Measurements from ENCODE around the gene VDAC1.

DNA sequence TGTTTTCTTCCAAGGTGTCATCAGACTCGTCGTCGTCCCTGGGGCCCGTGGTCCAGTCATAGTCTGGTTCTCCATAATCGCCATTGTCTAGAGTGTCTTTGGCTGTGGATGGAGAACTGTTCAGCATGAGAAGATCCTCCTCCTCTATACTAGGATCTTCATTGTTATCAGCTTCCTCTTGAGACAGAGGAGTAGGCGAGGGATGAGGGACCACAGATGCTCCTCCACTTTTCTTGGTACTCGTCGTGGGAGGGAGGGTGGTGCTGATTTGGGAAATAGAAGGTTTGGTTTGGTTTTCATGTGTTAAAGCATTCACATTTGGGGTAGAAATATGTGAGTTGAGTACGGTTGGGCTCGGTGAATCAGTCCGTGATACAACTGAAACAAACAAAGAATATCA is 45.1 kb downstream of the VDAC1 start:
- TF ChIP-seq, protein P1, sequence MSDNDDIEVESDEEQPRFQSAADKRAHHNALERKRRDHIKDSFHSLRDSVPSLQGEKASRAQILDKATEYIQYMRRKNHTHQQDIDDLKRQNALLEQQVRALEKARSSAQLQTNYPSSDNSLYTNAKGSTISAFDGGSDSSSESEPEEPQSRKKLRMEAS (IDR thresholded peaks at IDR 0.05; ENCODE audit: low read depth, low read length), result no peak
- TF ChIP-seq NR2C2 (IDR thresholded peaks at IDR 0.05; ENCODE audit: borderline replicate concordance, control insufficient read depth, insufficient read length, low read depth), result no peak
- TF ChIP-seq NFIC (IDR thresholded peaks at IDR 0.05; ENCODE audit: low read depth, low read length), result no peak
- no peak for TF ChIP-seq BACH1 (IDR thresholded peaks at IDR 0.05; ENCODE audit: borderline replicate concordance)
- TF ChIP-seq EZH2 (IDR thresholded peaks at IDR 0.05; ENCODE audit: borderline replicate concordance, control insufficient read depth, low read depth, low read length), result no peak
- TF ChIP-seq, protein P2, sequence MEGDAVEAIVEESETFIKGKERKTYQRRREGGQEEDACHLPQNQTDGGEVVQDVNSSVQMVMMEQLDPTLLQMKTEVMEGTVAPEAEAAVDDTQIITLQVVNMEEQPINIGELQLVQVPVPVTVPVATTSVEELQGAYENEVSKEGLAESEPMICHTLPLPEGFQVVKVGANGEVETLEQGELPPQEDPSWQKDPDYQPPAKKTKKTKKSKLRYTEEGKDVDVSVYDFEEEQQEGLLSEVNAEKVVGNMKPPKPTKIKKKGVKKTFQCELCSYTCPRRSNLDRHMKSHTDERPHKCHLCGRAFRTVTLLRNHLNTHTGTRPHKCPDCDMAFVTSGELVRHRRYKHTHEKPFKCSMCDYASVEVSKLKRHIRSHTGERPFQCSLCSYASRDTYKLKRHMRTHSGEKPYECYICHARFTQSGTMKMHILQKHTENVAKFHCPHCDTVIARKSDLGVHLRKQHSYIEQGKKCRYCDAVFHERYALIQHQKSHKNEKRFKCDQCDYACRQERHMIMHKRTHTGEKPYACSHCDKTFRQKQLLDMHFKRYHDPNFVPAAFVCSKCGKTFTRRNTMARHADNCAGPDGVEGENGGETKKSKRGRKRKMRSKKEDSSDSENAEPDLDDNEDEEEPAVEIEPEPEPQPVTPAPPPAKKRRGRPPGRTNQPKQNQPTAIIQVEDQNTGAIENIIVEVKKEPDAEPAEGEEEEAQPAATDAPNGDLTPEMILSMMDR (IDR thresholded peaks at IDR 0.05 in 2 of 3, conservative IDR thresholded peaks at IDR 0.05 in 1 of 3; ENCODE audit: control insufficient read depth in 2 of 3, extremely low read depth in 1 of 3, insufficient read depth in 1 of 3, low read depth in 3 of 3, low read length in 3 of 3), result no peak
- TF ChIP-seq RAD21 (IDR thresholded peaks at IDR 0.05; ENCODE audit: insufficient read depth, low read depth, low read length), result no peak
- no peak for TF ChIP-seq NFYB (IDR thresholded peaks at IDR 0.05; ENCODE audit: insufficient read depth, low read depth, low read length)
- no peak for TF ChIP-seq RCOR1 (conservative IDR thresholded peaks at IDR 0.05; ENCODE audit: low read depth, low read length)
- TF ChIP-seq POLR2A (IDR thresholded peaks at IDR 0.05; ENCODE audit: low read depth, low read length), result no peak
- TF ChIP-seq, protein P3, sequence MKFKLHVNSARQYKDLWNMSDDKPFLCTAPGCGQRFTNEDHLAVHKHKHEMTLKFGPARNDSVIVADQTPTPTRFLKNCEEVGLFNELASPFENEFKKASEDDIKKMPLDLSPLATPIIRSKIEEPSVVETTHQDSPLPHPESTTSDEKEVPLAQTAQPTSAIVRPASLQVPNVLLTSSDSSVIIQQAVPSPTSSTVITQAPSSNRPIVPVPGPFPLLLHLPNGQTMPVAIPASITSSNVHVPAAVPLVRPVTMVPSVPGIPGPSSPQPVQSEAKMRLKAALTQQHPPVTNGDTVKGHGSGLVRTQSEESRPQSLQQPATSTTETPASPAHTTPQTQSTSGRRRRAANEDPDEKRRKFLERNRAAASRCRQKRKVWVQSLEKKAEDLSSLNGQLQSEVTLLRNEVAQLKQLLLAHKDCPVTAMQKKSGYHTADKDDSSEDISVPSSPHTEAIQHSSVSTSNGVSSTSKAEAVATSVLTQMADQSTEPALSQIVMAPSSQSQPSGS (IDR thresholded peaks at IDR 0.05; ENCODE audit: low read length), result no peak
- no peak for TF ChIP-seq POLR2AphosphoS5 (IDR thresholded peaks at IDR 0.05; ENCODE audit: low read length)
- TF ChIP-seq ZZZ3 (IDR thresholded peaks at IDR 0.05; ENCODE audit: control insufficient read depth, insufficient read length, low read depth), result no peak
